Measurements from ENCODE around the gene CAMK1. TPM values are rescaled to one million over a fixed set of nuclear protein-coding genes. Genes with fewer than 3 reads are reported as not detected.

CAMK1 gene
- total RNA-seq, 1 experiment from 2014 or later, result 9.7 TPM

DNA sequence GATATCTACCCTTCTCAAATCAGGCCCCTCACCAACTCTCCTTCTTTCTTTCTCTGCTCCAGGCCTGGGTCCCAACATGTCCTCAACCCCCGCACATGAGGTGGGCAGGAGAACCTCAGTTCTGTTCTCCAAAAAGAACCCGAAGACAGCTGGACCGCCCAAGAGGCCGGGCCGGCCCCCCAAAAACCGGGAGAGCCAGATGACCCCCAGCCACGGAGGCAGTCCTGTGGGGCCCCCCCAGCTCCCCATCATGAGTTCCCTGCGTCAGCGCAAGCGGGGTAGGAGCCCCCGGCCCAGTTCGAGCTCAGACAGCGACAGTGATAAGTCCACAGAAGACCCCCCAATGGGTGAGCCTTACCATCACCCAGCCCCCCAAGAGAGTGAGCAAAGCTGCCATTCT lies 25.6 kb downstream of the CAMK1 start:
- Mint-ChIP-seq H3K27me3 (ENCODE audit: insufficient read depth, unreplicated experiment) (no peaks in the 10 kb centered on the region), H3K4me1 (ENCODE audit: low read depth, unreplicated experiment) (no peaks in the 10 kb centered on the region), H3K27ac (ENCODE audit: unreplicated experiment) (no peak overlapping the region), H3K4me3 (ENCODE audit: unreplicated experiment) (no peak overlapping the region), H3K36me3 (ENCODE audit: insufficient read depth, unreplicated experiment) (peaks cover 35% of the 10 kb centered on the region), H3K9me3 (ENCODE audit: unreplicated experiment) (no peaks in the 10 kb centered on the region)
- ChIA-PET POLR2A (interaction anchor here (0.6 kb wide), 1 partner anchor 13 kb away, joined by 3 read pairs; the partner anchor contains the start of gene BRPF1), CTCF (no interaction called here)
- BruUV-seq (replicated peaks), result no TSS peak
- H3K36me3 ChIP-seq (ENCODE audit: control insufficient read depth, insufficient read depth, low read length), result peaks cover 11% of the 10 kb centered on the region
- no peak for DNase-seq
- no peaks in the 10 kb centered on the region for H3K9me3 ChIP-seq
- no peak overlapping the region for H3K4me3 ChIP-seq (ENCODE audit: low read depth, low read length)
- intact Hi-C loops (cut with micrococcal nuclease; ENCODE audit: unreplicated experiment), result no loop called here
- TF ChIP-seq, protein P1, sequence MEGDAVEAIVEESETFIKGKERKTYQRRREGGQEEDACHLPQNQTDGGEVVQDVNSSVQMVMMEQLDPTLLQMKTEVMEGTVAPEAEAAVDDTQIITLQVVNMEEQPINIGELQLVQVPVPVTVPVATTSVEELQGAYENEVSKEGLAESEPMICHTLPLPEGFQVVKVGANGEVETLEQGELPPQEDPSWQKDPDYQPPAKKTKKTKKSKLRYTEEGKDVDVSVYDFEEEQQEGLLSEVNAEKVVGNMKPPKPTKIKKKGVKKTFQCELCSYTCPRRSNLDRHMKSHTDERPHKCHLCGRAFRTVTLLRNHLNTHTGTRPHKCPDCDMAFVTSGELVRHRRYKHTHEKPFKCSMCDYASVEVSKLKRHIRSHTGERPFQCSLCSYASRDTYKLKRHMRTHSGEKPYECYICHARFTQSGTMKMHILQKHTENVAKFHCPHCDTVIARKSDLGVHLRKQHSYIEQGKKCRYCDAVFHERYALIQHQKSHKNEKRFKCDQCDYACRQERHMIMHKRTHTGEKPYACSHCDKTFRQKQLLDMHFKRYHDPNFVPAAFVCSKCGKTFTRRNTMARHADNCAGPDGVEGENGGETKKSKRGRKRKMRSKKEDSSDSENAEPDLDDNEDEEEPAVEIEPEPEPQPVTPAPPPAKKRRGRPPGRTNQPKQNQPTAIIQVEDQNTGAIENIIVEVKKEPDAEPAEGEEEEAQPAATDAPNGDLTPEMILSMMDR (IDR thresholded peaks at IDR 0.05; ENCODE audit: insufficient read depth in 1 of 2, low read depth in 1 of 2, low read length in 1 of 2, severe bottlenecking in 1 of 2, unreplicated experiment in 1 of 2), result no peak
- H3K4me1 ChIP-seq, result 0 out of 2 replicates have a peak, but pooled peaks cover 4% of the 10 kb centered on the region
- H3K27me3 ChIP-seq (replicated peaks; ENCODE audit: control insufficient read depth, insufficient read depth, low read length), result no peaks in the 10 kb centered on the region

DNA sequence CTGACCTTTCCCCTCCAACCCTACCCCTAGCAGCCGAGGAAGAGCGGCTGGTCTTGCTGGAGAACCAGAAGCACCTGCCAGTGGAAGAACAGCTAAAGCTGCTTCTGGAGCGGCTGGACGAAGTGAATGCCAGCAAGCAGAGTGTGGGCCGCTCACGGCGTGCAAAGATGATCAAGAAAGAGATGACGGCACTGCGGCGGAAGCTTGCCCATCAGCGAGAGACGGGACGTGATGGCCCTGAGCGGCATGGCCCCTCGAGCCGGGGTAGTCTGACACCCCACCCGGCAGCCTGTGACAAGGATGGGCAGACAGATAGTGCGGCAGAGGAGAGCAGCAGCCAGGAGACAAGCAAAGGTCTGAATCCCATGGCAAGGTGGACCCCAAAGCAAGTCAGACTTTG lies 26.2 kb downstream of the CAMK1 start:
- Histone ChIP-seq H3K36me3 (ENCODE audit: control insufficient read depth, insufficient read depth, low read length) (peaks cover 11% of the 10 kb centered on the region), H3K27me3 (replicated peaks; ENCODE audit: control insufficient read depth, insufficient read depth, low read length) (no peaks in the 10 kb centered on the region), H3K4me1 (0 out of 2 replicates have a peak, but pooled peaks cover 3% of the 10 kb centered on the region), H3K4me3 (ENCODE audit: low read depth, low read length) (no peak overlapping the region), H3K9me3 (no peaks in the 10 kb centered on the region)
- TF ChIP-seq, protein P1 (IDR thresholded peaks at IDR 0.05; ENCODE audit: insufficient read depth in 1 of 2, low read depth in 1 of 2, low read length in 1 of 2, severe bottlenecking in 1 of 2, unreplicated experiment in 1 of 2), result no peak
- ChIA-PET CTCF (no interaction called here), POLR2A (no interaction called here)
- Mint-ChIP-seq H3K9me3 (ENCODE audit: unreplicated experiment) (no peaks in the 10 kb centered on the region), H3K36me3 (ENCODE audit: insufficient read depth, unreplicated experiment) (peaks cover 35% of the 10 kb centered on the region), H3K4me1 (ENCODE audit: low read depth, unreplicated experiment) (no peaks in the 10 kb centered on the region), H3K27me3 (ENCODE audit: insufficient read depth, unreplicated experiment) (no peaks in the 10 kb centered on the region), H3K4me3 (ENCODE audit: unreplicated experiment) (no peak overlapping the region), H3K27ac (ENCODE audit: unreplicated experiment) (no peak overlapping the region)
- intact Hi-C loops (cut with micrococcal nuclease; ENCODE audit: unreplicated experiment), result no loop called here
- DNase-seq, result no peak
- BruUV-seq (replicated peaks), result no TSS peak

DNA sequence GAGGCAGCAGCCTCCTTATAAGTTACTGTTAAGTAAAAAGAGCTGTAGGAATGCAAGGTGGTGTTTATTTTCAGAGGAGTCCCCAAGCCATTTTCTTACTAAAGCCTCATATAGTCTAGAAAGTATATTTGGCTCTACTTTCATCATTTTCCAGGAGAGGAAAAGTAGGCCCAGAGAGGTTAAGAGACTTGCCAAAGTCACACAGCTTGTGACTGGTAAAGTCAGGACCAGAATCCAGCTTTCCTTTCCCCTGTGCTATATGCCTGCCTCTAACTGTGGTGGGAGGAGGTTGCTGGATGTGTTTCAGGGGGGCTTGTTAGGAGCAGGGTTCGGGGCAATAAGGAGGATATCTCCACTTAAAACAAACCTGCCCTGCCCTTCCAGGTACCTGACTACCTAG lies 27.2 kb downstream of the CAMK1 start:
- CTCF ChIA-PET, result no interaction called here
- H3K36me3 ChIP-seq (ENCODE audit: control insufficient read depth, insufficient read depth, low read length), result peaks cover 11% of the 10 kb centered on the region

More for the DNA sequence above, 27.2 kb downstream of the CAMK1 start:
- TF ChIP-seq, protein P1 (IDR thresholded peaks at IDR 0.05; ENCODE audit: insufficient read depth in 1 of 2, low read depth in 1 of 2, low read length in 1 of 2, severe bottlenecking in 1 of 2, unreplicated experiment in 1 of 2), result no peak
- Histone ChIP-seq H3K4me3 (ENCODE audit: low read depth, low read length) (no peak overlapping the region), H3K9me3 (no peaks in the 10 kb centered on the region), H3K27me3 (replicated peaks; ENCODE audit: control insufficient read depth, insufficient read depth, low read length) (no peaks in the 10 kb centered on the region), H3K4me1 (no peaks in the 10 kb centered on the region)
- POLR2A ChIA-PET, result no interaction called here
- Mint-ChIP-seq H3K27ac (ENCODE audit: unreplicated experiment) (no peak overlapping the region), H3K36me3 (ENCODE audit: insufficient read depth, unreplicated experiment) (peaks cover 35% of the 10 kb centered on the region), H3K4me3 (ENCODE audit: unreplicated experiment) (no peak overlapping the region), H3K4me1 (ENCODE audit: low read depth, unreplicated experiment) (no peaks in the 10 kb centered on the region), H3K27me3 (ENCODE audit: insufficient read depth, unreplicated experiment) (no peaks in the 10 kb centered on the region), H3K9me3 (ENCODE audit: unreplicated experiment) (no peaks in the 10 kb centered on the region)
- intact Hi-C loops (cut with micrococcal nuclease; ENCODE audit: unreplicated experiment), result no loop called here
- DNase-seq, result no peak
- BruUV-seq (replicated peaks), result no TSS peak

Measured in Caco-2 (cell line).